A673 (cell line): ENCODE results near the gene CCDC85C. TPM values are rescaled to one million over a fixed set of nuclear protein-coding genes. Genes with fewer than 3 reads are reported as not detected.

Experiments
- BruUV-seq: library from RNA; stranded (reverse); fragments of 400-500 nt; replicated peaks from 2 replicates; lab custom pipeline; 2021; lab: Mats Ljungman, UMichigan
- CTCF ChIA-PET: fragments of 300-600 bp; sonication (Branson Sonifier 250); formaldehyde crosslinking; loops from one replicate; lab custom pipeline; 2022; ENCODE audit warnings: antibody characterized with exemption; lab: Charles Lee
- POLR2A ChIA-PET: fragments of 300-600 bp; sonication (Branson Sonifier 250); formaldehyde crosslinking; loops from one replicate; lab custom pipeline; 2022; ENCODE audit warnings: antibody characterized with exemption; ENCODE audit not compliant: low non-redundant PET; lab: Charles Lee
- DNase-seq: peaks from one replicate; pipeline ENCODE4 v3.0.0-alpha.2; 2015; ENCODE audit warnings: low spot score
- H3K27ac ChIP-seq: fragments of 200-600 bp; sonication (generic); 2 replicates; pipeline ENCODE4 v1.5.1; 2016; ENCODE audit warnings: mixed run types, low read depth, mild to moderate bottlenecking, mixed read lengths, antibody characterized with exemption, low read length; ENCODE audit not compliant: poor library complexity, severe bottlenecking
- H3K27me3 ChIP-seq: fragments of 200-600 bp; sonication (generic); replicated peaks from 2 replicates; pipeline ENCODE4 v1.6.1; 2017; ENCODE audit warnings: mixed run types, low read depth, mild to moderate bottlenecking, mixed read lengths, antibody characterized with exemption, low read length; ENCODE audit not compliant: insufficient read depth, poor library complexity
- H3K36me3 ChIP-seq: fragments of 200-600 bp; sonication (generic); 2 replicates; pipeline ENCODE4 v1.6.1; 2016; ENCODE audit warnings: mixed run types, mild to moderate bottlenecking, mixed read lengths, antibody characterized with exemption, low read length; ENCODE audit not compliant: insufficient read depth, poor library complexity, severe bottlenecking
- H3K4me1 ChIP-seq: fragments of 200-600 bp; sonication (generic); 2 replicates; pipeline ENCODE4 v1.6.1; 2017; ENCODE audit warnings: mixed run types, mild to moderate bottlenecking, mixed read lengths, antibody characterized with exemption, low read length; ENCODE audit not compliant: insufficient read depth, poor library complexity, severe bottlenecking
- H3K4me3 ChIP-seq: fragments of 200-600 bp; sonication (generic); 2 replicates; pipeline ENCODE4 v1.5.1; 2016; ENCODE audit warnings: low read depth, mixed run types, mild to moderate bottlenecking, mixed read lengths, low read length; ENCODE audit not compliant: poor library complexity, severe bottlenecking
- H3K9me3 ChIP-seq: fragments of 200-600 bp; sonication (generic); 2 replicates; pipeline ENCODE4 v1.6.1; 2016; ENCODE audit warnings: mixed run types, low read depth, mild to moderate bottlenecking, mixed read lengths, antibody characterized with exemption, low read length; ENCODE audit not compliant: poor library complexity, severe bottlenecking
- EZH2 ChIP-seq: fragments of 200-600 bp; sonication (generic); IDR thresholded peaks from 2 replicates; pipeline ENCODE4 v1.6.1; 2017; ENCODE audit warnings: borderline replicate concordance, low read depth, mild to moderate bottlenecking, mixed read lengths, antibody characterized with exemption, low read length; ENCODE audit not compliant: poor library complexity, severe bottlenecking
- intact Hi-C: fragments of 100-400 bp; cut with micrococcal nuclease; formaldehyde crosslinking; loops from one replicate; pipeline ENCODE4 v1.10.0; 2022; ENCODE audit not compliant: unreplicated experiment
- total RNA-seq: library from RNA; stranded (reverse); gene quantifications from 2 replicates; pipeline ENCODE4 v1.2.3, GENCODE V29; 2021
- TF ChIP-seq, protein P1 (sequence below): fragments of 300-800, 200-600 bp; sonication (generic); conservative IDR thresholded peaks from 2 replicates; pipeline ENCODE4 v1.5.1; 2017; ENCODE audit warnings: low read depth, mild to moderate bottlenecking, antibody characterized with exemption, low read length, moderate library complexity, mixed read lengths

Gene CCDC85C
- total RNA-seq, 1 experiment from 2014 or later = 24.6 TPM

DNA sequence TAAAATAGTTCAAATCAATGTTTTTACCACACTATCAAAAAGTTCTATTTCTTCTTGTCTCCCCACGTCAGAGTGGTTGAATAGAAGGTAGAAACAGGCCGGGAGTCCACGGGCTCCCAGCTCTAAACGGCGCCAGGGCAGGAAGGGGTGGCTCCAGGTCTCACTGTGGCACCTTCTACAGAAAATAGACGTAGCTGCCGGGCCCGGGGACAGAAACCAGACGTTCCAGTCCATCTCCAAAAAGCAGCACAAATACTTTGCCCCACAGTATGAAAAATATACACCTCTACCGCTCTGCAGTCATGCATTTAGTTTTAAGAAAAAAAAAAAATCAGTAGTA is 91.9 kb downstream of the CCDC85C start:
- POLR2A ChIA-PET = interaction anchor here (0.6 kb wide), 1 partner anchor 51 kb away, joined by 6 read pairs; no protein-coding TSS in a partner anchor
- Histone ChIP-seq H3K36me3 (peaks cover 31% of the 10 kb centered on the region), H3K4me1 (no peaks in the 10 kb centered on the region), H3K9me3 (no peaks in the 10 kb centered on the region), H3K4me3 (no peak overlapping the region), H3K27ac (no peak overlapping the region), H3K27me3 (no peaks in the 10 kb centered on the region)
- intact Hi-C loops = no loop called here
- no peak for DNase-seq
- no peak for TF ChIP-seq EZH2
- TF ChIP-seq, protein P1, sequence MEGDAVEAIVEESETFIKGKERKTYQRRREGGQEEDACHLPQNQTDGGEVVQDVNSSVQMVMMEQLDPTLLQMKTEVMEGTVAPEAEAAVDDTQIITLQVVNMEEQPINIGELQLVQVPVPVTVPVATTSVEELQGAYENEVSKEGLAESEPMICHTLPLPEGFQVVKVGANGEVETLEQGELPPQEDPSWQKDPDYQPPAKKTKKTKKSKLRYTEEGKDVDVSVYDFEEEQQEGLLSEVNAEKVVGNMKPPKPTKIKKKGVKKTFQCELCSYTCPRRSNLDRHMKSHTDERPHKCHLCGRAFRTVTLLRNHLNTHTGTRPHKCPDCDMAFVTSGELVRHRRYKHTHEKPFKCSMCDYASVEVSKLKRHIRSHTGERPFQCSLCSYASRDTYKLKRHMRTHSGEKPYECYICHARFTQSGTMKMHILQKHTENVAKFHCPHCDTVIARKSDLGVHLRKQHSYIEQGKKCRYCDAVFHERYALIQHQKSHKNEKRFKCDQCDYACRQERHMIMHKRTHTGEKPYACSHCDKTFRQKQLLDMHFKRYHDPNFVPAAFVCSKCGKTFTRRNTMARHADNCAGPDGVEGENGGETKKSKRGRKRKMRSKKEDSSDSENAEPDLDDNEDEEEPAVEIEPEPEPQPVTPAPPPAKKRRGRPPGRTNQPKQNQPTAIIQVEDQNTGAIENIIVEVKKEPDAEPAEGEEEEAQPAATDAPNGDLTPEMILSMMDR = no peak
- BruUV-seq = no TSS peak
- CTCF ChIA-PET = no interaction called here

DNA sequence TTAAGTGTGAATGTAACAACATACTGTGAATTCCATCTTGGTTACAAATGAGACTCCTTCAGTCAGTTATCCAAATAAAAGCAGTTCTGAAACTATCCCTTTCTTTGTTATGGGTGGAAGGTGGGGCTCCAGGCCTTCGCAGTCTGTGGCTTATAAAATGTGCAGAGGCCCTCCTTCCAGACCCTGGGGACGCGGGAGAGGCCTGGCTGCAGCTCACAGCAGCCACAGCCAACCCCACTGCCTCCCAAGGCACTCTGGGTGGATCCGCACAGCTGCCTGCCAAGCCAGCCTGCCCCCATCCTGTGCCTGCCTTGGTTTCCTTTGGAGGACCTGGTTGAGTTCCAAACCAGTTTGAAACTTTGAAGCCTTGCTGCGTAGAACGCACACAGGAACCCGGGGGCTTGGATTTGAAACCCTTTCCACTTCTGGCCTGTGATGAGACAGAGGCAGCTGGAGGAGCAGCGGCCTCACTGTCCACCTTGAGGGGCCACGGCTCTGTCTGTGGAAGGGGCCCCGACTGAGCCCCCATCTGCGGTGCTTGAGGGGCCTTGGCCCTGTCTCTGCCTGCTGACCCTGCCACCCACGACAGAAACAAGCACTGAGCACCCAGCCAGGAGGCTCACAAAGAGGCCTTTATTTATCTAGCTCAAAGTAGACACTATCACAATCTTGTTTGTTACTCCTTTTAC is 92.4 kb downstream of the CCDC85C start:
- ChIA-PET POLR2A (no interaction called here), CTCF (no interaction called here)
- no peak for TF ChIP-seq EZH2
- TF ChIP-seq, protein P1 = no peak
- no peak overlapping the region for H3K4me3 ChIP-seq
- no TSS peak for BruUV-seq
- no peaks in the 10 kb centered on the region for H3K9me3 ChIP-seq
- H3K27ac ChIP-seq = no peak overlapping the region
- intact Hi-C loops = no loop called here
- no peaks in the 10 kb centered on the region for H3K4me1 ChIP-seq
- no peaks in the 10 kb centered on the region for H3K27me3 ChIP-seq
- H3K36me3 ChIP-seq = peaks cover 36% of the 10 kb centered on the region
- no peak for DNase-seq

DNA sequence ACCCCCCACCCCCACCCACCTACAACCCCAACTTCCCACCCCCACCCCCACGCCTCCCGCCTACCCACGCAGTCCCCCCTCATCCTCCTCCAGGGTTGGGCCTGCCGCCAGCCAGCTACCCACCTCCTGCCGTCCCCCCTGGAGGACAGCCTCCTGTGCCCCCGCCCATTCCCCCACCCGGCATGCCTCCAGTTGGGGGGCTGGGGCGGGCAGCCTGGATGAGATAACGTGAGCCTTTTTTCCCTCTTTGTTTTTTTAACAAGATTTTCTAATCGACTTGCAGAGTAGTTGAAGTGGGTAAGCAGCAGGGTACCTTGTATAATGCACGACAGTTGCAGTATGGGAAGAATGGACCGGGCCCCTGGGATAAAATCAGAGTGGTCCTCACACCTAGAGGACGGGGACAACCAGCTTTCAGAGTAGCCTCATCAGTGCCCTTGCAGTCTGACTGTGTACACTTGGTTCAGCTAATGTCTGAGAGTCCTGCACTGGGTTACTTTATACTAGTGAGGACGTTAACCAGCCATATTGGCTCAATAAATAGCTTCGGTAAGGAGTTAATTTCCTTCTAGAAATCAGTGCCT is 93.4 kb downstream of the CCDC85C start:
- ChIA-PET POLR2A (no interaction called here), CTCF (no interaction called here)
- Histone ChIP-seq H3K4me3 (no peak overlapping the region), H3K4me1 (no peaks in the 10 kb centered on the region), H3K27me3 (no peaks in the 10 kb centered on the region), H3K36me3 (peaks cover 42% of the 10 kb centered on the region), H3K9me3 (no peaks in the 10 kb centered on the region), H3K27ac (no peak overlapping the region)
- no peak for TF ChIP-seq EZH2
- TF ChIP-seq, protein P1 = no peak
- DNase-seq = no peak
- intact Hi-C loops = no loop called here
- TSS peak; percentile 99 for BruUV-seq
